Cerebellar nuclear complex (tissue), 1 donor: Measurements from ENCODE around the gene GOLGA7B.

Experiments used
- DNase-seq, 2 experiments: peaks; one replicate each; lab custom pipeline; 2025; lab: John Stamatoyannopoulos, UW

Gene GOLGA7B

DNA sequence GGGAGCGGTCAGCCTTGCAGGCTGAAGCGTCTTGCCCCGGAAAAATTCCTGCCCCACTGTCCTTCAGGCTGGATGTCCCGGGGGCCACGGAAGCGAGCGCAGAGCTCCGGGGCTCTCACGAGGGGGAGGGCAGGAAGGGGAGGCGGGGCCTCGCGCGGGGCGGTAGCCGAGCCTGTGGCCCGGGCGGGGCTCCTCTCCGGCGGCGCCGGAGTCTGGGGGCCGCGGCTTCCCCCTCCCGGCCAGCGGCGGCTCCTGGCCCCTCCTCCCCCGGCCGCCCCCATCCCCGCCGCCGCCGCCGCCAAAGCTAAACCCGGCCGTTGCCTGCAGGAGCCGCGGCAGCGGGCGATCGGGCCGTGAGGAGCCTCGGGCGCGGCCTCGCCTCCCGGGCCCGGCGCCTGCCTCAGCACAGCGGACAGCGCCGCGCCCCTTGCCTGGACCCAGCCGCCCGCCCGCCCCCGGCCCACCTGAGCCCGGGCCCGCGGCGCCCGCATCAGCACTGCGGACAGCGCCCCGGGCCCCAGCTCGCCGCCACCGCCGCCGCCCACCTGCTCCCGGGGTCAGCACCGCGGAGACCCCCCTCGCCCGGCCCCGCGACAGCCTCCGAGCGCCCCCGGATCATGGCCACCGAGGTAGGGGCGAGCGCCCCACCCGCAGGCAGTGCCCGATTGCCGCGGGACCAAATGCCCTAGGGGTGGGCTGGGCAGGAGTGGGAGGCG is at the start of gene GOLGA7B:
Gene GOLGA7B, plus strand, starts transcription at position 157 of the 716 bp plus-strand sequence. Its CDS starts 461 bp downstream, at position 618.
- DNase-seq = no peak

DNA sequence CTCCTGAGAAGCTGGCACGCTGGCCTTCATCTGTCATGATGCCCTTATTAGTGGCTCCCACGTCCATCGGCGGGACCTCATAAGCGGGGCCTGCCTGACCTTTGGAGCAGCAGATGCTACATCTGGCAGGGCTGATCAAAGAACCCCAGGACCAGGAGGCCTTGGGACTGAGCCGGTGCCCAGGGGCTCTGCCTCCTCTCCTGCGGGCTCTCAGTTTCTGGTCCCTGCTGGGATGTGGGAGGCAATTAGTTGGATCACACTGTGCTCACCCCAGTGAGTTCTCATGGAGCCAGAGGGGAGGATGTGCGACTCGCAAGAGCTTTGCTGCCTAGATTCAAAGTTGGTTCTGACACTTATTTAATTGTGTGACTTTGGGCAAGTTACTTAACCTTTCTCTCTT is 49.2 kb upstream of the GOLGA7B start:
- DNase-seq = no peak

DNA sequence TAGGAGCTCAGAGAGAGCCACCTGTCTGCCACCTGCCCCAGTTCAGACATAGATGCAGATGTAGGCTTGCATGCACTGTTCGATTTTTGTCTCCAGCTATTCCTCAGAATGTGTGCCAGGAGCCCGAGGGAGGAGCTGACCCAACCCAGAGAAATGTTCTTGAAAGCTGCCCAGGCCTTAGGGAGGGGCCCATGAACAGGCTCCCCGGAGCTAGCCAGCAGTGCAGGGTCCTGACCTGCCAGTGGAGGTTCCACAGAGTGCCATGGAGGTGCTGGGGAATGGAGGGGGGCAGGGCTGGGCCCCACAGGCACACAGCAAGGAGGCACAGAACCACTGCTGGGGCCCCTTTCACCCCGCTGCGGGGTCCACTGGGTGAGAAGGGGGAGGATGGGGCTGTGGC is 48.2 kb upstream of the GOLGA7B start:
- no peak for DNase-seq

DNA sequence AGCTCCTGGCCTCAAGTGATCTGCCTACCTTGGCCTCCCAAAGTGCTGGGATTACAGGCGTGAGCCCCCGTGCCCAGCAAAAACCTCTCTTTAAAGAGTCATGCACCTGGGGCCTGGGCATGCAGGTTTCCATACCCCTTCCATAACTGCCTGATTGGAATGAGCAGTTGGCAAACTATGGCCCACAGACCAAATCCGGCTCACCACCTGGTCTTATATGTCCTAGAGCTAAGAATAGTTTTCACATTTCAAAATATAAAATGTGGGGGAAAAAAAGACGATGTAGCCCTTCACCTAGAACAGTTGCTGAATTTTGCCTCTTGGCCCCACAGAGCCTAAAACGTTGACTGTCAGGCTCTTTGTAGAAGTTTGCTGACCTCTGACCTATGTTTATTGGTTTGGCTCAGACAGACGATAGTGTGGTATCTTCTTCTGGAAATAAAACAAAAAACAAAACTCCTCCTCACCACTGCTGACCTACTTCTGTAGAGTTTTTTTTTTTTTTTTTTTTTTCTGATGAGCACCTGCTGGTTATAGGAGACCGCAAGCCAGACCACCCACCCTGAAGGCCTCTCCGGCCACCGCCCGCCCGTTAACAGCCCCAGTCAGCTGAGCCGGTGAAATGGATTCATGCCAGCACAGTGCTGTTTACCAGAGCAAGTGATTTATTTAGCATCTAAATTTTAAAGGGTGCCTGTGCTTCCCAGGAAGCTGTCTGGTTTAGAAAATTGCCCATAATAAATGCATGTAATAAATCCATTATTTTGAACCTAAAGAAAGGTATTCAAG is 44.4 kb upstream of the GOLGA7B start:
- no peak for DNase-seq

- DNase-seq = no peak
Observed at GRCh38 chr10:97805949-97806348, 43.7 kb upstream of the GOLGA7B start.

DNA sequence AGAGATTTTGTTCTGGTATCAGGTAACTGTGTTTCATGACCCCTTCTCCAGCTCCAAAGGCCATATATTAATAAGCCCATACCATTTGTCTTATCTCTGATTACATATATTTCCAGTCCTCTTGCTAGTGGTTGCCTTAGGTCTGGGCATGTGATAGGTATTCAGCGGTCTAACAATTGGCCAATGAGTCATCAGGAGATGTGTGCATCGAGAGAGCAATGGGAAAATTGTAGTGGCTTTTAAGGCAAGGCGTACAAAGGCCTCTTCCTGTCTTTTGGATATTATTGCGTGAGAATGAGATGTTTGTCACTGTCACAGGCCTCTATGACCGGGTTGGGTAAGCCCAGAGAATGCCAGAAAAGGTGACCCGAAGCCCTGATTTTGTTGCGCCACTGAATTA is 39.2 kb upstream of the GOLGA7B start:
- no peak for DNase-seq

GRCh38 chr10:97811958-97812357 is 37.7 kb upstream of the GOLGA7B start:
- DNase-seq = no peak

GRCh38 chr10:97812696-97813095 is 36.9 kb upstream of the GOLGA7B start:
- DNase-seq = no peak

DNA sequence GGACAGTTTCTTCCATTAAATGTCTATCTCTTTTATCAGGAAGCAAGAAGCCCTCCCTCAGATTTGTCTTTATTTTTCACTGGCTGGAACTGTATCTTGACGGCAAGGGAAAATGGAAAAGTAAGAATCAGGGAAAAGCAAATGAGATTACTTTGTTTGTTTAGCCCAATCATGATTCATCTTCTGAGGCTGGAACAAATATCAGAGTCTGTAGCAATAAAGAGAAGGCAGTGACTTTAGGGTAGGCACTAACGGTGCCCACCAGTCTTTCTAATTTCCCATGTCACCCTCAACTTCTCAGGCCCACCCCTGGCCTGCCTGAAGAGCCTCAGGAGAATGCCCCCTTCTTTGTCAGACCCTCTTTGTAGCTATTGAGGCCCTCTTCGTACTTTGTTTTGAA is 36.3 kb upstream of the GOLGA7B start:
- DNase-seq = no peak

GRCh38 chr10:97814996-97815395 is 34.6 kb upstream of the GOLGA7B start:
- no peak for DNase-seq

GRCh38 chr10:97816609-97817008 is 33.0 kb upstream of the GOLGA7B start:
- DNase-seq = no peak

GRCh38 chr10:97818572-97818971 is 31.1 kb upstream of the GOLGA7B start:
- no peak for DNase-seq

DNA sequence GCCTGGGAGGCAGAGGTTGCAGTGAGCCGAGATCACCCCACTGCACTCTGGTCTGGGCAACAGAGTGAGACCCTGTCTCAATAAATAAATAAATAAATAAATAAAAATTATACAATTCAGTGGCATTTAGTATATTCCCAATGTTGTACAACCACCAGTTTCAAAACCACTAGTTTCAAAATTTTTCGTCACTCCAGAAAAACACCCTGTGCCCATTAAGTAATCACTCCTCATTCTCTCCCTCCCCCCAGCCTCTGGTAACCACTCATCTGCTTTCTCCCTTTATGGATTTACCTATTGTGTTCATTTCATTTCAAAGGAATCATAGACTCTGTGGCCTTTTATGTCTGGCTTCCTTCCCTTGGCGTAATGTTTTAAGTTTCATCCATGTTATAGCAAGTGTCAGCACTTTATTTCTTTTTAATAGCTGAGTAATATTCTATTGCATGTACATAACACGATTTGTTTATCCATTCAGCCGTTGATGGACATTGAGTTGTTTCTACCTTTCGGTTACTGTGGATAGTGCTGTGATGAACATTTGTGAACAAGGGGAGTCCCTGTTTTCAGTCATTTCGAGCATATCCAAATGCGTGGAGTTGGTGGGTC is 29.4 kb upstream of the GOLGA7B start:
- no peak for DNase-seq

DNA sequence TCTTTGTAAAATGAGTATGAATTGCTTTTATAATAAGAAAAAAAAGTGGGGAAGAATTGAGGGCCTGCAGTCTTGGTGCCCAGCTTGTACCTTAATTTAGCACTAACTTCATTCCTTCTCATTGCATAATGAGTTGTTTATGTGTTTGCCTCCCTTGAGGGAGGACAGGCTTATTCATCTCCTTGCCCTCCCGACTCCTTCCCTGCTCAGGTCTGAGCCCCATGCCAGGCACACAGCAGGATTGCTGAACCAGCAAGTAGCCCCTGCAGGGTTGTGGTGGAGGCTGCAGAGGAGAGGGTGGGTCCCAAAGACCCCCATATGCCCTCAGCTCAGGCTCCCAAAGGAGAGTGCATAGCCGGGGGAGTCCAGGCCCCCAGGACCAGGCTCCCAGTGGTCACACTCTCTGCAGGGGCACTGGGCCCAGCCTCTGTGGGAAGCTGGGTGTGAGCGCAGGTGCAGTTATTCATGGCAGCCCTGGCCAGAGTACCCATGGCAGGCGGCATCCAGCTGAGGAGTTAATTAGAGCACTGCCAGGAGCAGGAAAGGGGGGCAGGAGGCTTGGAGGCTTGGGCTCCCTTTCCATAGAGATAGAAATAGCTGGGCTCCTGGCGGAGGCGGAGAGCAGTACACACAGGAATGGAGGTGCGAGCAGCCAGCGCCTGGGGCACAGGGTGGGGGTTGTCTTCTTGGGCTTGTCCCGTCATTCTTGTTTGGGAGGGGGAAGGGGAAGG is 28.2 kb upstream of the GOLGA7B start:
- peak in 1 of 2 experiments; percentile 38 for DNase-seq

DNA sequence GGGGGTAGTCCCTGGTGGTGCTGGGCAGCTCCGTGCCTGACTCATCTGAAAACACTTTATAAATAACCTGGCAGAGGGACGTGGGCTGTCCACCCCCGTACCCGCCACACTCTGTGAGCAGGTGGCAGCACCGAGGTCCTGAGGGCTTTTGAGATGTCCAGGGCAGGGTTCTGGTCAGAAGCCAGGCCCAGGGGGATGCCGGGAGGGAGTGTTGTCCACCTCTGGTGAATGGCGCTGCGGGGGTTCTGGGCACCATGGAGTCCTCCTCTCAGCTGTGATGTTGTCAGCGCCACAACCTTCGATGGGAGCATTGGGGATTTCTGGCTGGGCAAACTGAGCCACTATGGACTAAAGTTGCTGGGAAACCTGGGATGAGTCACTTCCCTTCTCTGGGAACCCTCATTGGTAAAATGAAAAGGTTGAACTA is 27.4 kb upstream of the GOLGA7B start:
- no peak for DNase-seq

GRCh38 chr10:97823734-97824133 is 25.9 kb upstream of the GOLGA7B start:
- peak; percentile 65 to 66 for DNase-seq

DNA sequence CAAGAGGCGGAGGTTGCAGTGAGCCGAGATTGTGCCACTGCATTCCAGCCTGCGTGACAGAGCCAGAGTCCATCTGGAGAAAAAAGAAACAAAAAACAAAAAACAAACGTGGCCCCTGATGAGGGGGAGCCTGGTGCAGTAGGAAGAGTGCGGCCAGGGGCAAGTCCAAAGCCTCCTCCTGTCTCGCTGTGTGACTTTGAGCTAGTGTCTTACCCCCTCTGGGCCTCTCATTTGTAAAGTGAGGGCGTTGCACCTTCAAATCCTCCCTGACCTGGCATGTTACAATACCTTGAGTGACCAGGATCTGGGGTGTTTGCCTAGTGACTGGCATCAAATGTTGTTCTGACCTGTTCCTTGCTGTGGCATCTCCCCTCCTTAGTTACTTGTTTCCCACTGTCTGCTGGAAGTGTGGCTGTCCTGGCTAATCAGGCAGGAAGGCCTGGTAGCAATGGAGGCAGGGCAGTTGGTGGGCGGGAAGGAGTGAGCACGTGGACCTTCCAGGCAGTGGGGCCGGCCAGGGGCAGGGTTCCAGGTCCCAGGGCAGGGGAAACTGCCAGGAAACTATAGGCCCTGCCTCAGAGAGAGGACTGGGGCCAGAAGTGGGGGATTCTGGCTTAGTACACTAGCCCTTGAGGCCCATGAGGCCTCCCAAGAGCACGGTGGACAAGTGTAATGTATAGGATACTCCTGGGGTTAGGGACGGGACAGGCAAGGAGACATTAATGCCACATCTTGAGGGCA is 24.5 kb upstream of the GOLGA7B start:
- DNase-seq = no peak

- no peak for DNase-seq
Observed at GRCh38 chr10:97826892-97827291, 22.8 kb upstream of the GOLGA7B start.

- DNase-seq = no peak
Observed at GRCh38 chr10:97827702-97828291, 21.8 kb upstream of the GOLGA7B start.

DNA sequence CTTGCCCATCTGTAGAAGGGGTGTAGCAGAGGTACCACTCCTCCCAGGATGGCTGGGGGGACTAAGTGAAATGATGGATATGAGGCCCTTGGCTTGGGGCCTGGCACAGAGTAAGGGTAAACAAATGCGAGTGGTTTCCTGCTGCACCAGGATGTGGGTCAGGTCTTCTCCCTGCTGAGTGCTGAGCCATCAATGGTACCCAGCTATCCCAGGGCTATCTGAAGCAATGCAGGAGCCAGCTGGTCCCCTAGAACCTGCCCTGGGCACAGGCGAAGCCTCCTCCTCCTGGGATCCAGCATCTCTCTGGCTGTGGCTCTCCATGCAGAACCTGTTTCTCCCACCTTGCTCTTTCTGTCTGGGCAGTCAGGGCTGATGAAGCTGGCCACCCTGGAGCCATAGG is 20.9 kb upstream of the GOLGA7B start:
- DNase-seq = no peak

DNA sequence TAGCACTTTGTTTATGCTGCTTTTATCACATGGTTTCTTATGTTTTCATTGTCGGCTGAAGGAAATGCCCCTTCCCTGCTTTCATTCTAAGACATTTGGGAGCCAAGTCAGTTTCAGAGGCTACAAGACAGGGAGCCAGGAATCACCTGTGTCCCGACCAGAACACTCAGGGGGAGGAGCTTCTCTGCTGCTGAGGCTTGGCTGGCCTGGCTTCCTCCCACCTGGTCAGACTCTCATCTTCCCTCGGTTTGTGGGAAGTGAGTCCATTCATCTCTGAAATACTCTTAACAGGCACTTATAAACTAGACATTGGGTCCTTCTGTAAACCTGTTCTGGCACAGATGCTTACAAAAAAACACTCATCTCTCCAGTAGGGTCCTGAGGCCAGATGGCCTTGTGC is 19.6 kb upstream of the GOLGA7B start:
- DNase-seq = peak in 1 of 2 experiments; percentile 40
